Keratinocyte (primary cell): ENCODE results near the gene RNU6-1. TPM values are rescaled to one million over a fixed set of nuclear protein-coding genes. Genes with fewer than 3 reads are reported as not detected.

Source experiments
- DNase-seq: peaks from one replicate; pipeline ENCODE4 v3.0.0-alpha.2; 2011; ENCODE audit warnings: low read depth, missing footprints, low spot score
- FAIRE-seq: peaks from 2 replicates; lab custom pipeline; 2011; peaks lifted over from hg19 to GRCh38; lab: Jason Lieb, UNC
- H2AFZ ChIP-seq: 2 replicates; pipeline ENCODE4 v1.6.0; 2012; ENCODE audit warnings: low read length, control low read depth, inconsistent platforms; ENCODE audit not compliant: control insufficient read depth
- H3K27ac ChIP-seq: 2 replicates; pipeline ENCODE4 v1.5.1; 2011; ENCODE audit warnings: low read length; ENCODE audit not compliant: control insufficient read depth, insufficient read depth
- H3K27me3 ChIP-seq: 3 replicates; pipeline ENCODE4 v1.6.0; 2011; ENCODE audit warnings: low read length; ENCODE audit not compliant: control insufficient read depth, insufficient read depth; ENCODE audit errors: extremely low read depth
- H3K36me3 ChIP-seq, 2 experiments: 2 replicates in 1 of 2; 3 replicates in 1 of 2; pipeline ENCODE4 v1.5.1; 2011; ENCODE audit warnings: low read length in 2 of 2, mild to moderate bottlenecking in 1 of 2; ENCODE audit not compliant: control insufficient read depth in 2 of 2, insufficient read depth in 2 of 2; ENCODE audit errors: extremely low read depth in 1 of 2
- H3K4me1 ChIP-seq: 3 replicates; pipeline ENCODE4 v1.5.1; 2011; ENCODE audit warnings: low read length; ENCODE audit not compliant: control insufficient read depth, insufficient read depth; ENCODE audit errors: extremely low read depth
- H3K4me2 ChIP-seq: 3 replicates; pipeline ENCODE4 v1.6.0; 2011; ENCODE audit warnings: low read depth, low read length; ENCODE audit not compliant: control insufficient read depth, insufficient read depth; ENCODE audit errors: extremely low read depth
- H3K4me3 ChIP-seq, 3 experiments: fragments of 200-600 bp in 1 of 3; sonication (generic) in 1 of 3; 2 replicates in 2 of 3; 3 replicates in 1 of 3; pipeline ENCODE4 v1.5.1; 2011 to 2016; ENCODE audit warnings: low read length in 3 of 3, mild to moderate bottlenecking in 3 of 3, control low read depth in 2 of 3, inconsistent platforms in 1 of 3, low read depth in 1 of 3, mixed read lengths in 1 of 3, mixed run types in 1 of 3, moderate library complexity in 1 of 3; ENCODE audit not compliant: control insufficient read depth in 2 of 3, insufficient read depth in 2 of 3; ENCODE audit errors: extremely low read depth in 1 of 3
- H3K79me2 ChIP-seq: 2 replicates; pipeline ENCODE4 v1.6.0; 2012; ENCODE audit warnings: low read length; ENCODE audit not compliant: control insufficient read depth, insufficient read depth
- H3K9ac ChIP-seq: 3 replicates; pipeline ENCODE4 v1.6.0; 2011; ENCODE audit warnings: low read length; ENCODE audit not compliant: control insufficient read depth, insufficient read depth; ENCODE audit errors: extremely low read depth
- H3K9me1 ChIP-seq: 3 replicates; pipeline ENCODE4 v1.6.0; 2011; ENCODE audit warnings: low read length; ENCODE audit not compliant: control insufficient read depth, insufficient read depth; ENCODE audit errors: extremely low read depth
- H3K9me3 ChIP-seq: 2 replicates; pipeline ENCODE4 v1.5.1; 2012; ENCODE audit warnings: low read depth, low read length; ENCODE audit not compliant: control insufficient read depth
- H4K20me1 ChIP-seq: 3 replicates; pipeline ENCODE4 v1.6.0; 2011; ENCODE audit warnings: low read length; ENCODE audit not compliant: control insufficient read depth, insufficient read depth; ENCODE audit errors: extremely low read depth
- EZH2 ChIP-seq: IDR thresholded peaks from one replicate; pipeline ENCODE4 v1.6.1; 2012; ENCODE audit warnings: inconsistent platforms, mild to moderate bottlenecking, low read length, moderate library complexity
- dilution Hi-C: fragments of 300-500 bp; cut with MboI; formaldehyde crosslinking; loops from one replicate; pipeline ENCODE4 v1.7.0; 2020; ENCODE audit warnings: low sequenced_read_pairs; ENCODE audit not compliant: extremely low pct_ligation_motif_present
- polyA plus RNA-seq, 5 experiments: library from polyadenylated mRNA; depleted of rRNA in 3 of 5; stranded (reverse) in 3 of 5; stranded (forward) in 1 of 5; unstranded in 1 of 5; fragments of >200 nt; gene quantifications; 1 replicate in 1 of 5; 2 replicates in 3 of 5; 3 replicates in 1 of 5; pipeline versions ENCODE4 v1.2.1 to v1.2.3, GENCODE V29; 2011 to 2012; ENCODE audit warnings: missing spikeins in 2 of 5, low read depth in 1 of 5, low replicate concordance in 1 of 5
- TF ChIP-seq, protein P1 (sequence below), 3 experiments: IDR thresholded peaks in 1 of 3; conservative IDR thresholded peaks in 1 of 3; optimal IDR thresholded peaks in 1 of 3; 2 replicates in 2 of 3; 3 replicates in 1 of 3; pipeline versions ENCODE3 to v1.5.1; 2011; ENCODE audit warnings: low read length in 3 of 3, mild to moderate bottlenecking in 3 of 3, moderate library complexity in 2 of 3, control low read depth in 1 of 3, inconsistent platforms in 1 of 3; ENCODE audit not compliant: insufficient read depth in 2 of 3; ENCODE audit errors: extremely low read depth in 1 of 3

Gene RNU6-1
- polyA plus RNA-seq, 1 donor (not counting 4 experiments of a cell fraction or from before 2014, with no cell fraction given): not detected

DNA sequence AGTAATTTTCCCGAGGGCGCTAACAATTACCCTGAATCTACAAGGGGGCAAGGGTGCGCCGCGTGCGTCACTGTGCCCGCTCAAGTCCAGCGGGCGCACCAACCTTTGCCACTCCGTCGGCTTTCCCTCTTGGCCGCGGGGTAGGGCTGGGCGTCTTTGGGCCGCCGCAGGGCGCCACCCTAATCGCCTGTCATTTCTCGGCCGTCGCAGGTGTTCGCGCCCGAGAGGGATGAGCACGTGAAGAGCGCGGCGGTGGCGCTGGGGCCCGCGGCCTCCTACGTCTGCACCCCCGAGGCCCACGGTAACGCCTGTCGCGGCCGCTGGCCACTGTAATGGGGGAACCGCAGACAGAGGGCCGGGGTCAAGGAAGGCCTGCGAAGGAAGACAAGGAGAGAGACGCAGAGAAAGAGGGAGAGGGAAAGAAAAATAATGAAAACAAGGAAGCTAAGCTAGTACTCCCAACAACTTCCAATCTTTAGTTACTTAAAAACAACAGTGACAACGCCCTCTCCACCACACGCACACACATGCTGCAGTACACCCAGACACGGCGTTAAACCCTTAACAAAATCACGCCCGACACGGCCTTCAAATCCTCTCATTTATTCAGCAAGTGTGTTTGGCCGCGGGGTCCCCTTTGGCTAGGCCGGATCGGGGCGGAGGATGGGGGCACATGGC is 10.7 kb downstream of the RNU6-1 start:
- Histone ChIP-seq H2AFZ (no peak overlapping the region), H3K79me2 (no peaks in the 10 kb centered on the region), H3K4me3 (no peak overlapping the region), H3K27ac (no peak overlapping the region), H3K9me3 (no peaks in the 10 kb centered on the region), H4K20me1 (peaks cover 8% of the 10 kb centered on the region), H3K4me2 (peak overlapping the region; percentile 41), H3K9me1 (no peaks in the 10 kb centered on the region), H3K27me3 (peaks cover 97% of the 10 kb centered on the region), H3K4me1 (peaks cover 15% of the 10 kb centered on the region), H3K9ac (no peak overlapping the region), H3K36me3 (no peaks in the 10 kb centered on the region)
- peak; percentile 93 for TF ChIP-seq EZH2
- TF ChIP-seq, protein P1, sequence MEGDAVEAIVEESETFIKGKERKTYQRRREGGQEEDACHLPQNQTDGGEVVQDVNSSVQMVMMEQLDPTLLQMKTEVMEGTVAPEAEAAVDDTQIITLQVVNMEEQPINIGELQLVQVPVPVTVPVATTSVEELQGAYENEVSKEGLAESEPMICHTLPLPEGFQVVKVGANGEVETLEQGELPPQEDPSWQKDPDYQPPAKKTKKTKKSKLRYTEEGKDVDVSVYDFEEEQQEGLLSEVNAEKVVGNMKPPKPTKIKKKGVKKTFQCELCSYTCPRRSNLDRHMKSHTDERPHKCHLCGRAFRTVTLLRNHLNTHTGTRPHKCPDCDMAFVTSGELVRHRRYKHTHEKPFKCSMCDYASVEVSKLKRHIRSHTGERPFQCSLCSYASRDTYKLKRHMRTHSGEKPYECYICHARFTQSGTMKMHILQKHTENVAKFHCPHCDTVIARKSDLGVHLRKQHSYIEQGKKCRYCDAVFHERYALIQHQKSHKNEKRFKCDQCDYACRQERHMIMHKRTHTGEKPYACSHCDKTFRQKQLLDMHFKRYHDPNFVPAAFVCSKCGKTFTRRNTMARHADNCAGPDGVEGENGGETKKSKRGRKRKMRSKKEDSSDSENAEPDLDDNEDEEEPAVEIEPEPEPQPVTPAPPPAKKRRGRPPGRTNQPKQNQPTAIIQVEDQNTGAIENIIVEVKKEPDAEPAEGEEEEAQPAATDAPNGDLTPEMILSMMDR (optimal IDR thresholded peaks at IDR 0.05 in 1 of 3, IDR thresholded peaks at IDR 0.05 in 1 of 3, conservative IDR thresholded peaks at IDR 0.05 in 1 of 3; ENCODE audit: extremely low read depth in 1 of 3, insufficient read depth in 2 of 3, low read length in 3 of 3): no peak
- FAIRE-seq: no peak
- DNase-seq: no peak
- dilution Hi-C loops: no loop called here

DNA sequence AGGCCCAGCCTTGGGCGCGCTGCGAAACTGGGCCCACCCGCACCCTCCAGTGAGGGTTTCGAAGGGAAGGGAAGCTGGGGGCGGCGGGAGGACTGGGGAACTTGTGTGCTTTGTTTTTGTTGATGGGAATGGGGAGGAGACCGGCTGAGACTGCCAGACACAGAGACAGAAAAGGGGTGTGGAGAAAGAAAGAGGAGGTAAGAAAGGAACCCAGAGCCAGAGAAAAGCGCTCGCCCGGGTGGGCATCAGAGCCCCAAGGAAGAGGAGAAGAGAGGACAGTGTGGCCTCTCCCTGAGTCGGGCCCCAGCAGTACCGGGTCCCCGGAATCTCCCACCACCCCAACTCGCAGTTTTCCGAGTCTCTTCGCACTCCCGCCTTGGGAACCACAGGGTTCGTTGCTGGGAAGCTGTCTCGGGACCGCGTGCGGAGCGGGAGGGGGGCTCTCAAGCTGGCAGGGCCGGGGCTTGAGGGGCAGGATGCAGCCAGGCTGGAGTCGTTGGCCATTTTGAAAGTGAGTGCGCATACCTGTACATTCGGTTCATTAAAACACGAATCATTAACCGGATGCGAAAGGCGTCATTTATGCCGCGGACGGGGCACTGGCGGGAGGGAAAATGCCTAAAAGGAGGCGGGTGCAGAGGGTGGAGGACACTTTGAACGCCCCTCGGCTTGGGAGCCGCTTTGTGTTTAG is 11.4 kb downstream of the RNU6-1 start:
- Histone ChIP-seq H3K79me2 (no peaks in the 10 kb centered on the region), H3K36me3 (no peaks in the 10 kb centered on the region), H3K9me3 (no peaks in the 10 kb centered on the region), H3K9me1 (no peaks in the 10 kb centered on the region), H3K27me3 (peaks cover 97% of the 10 kb centered on the region), H4K20me1 (peaks cover 8% of the 10 kb centered on the region), H3K9ac (no peak overlapping the region), H3K4me2 (peak overlapping the region; percentile 41), H3K4me3 (peak overlapping the region in 1 of 3 experiments; percentile 10), H3K4me1 (peaks cover 8% of the 10 kb centered on the region), H3K27ac (no peak overlapping the region), H2AFZ (no peak overlapping the region)
- TF ChIP-seq, protein P1 (optimal IDR thresholded peaks at IDR 0.05 in 1 of 3, IDR thresholded peaks at IDR 0.05 in 1 of 3, conservative IDR thresholded peaks at IDR 0.05 in 1 of 3; ENCODE audit: extremely low read depth in 1 of 3, insufficient read depth in 2 of 3, low read length in 3 of 3): no peak
- TF ChIP-seq EZH2: peak; percentile 89
- DNase-seq (no peak), FAIRE-seq (no peak)
- dilution Hi-C loops: no loop called here
